Heart left ventricle (tissue), 13 donors: Measurements from ENCODE around the gene CLCN6.

Source experiments
- POLR2A ChIP-seq, 2 donors: fragments of 450-650 bp; IDR thresholded peaks; one replicate each; pipeline ENCODE4 v1.6.1; 2017; ENCODE audit warnings: antibody characterized with exemption in 2 of 2, mild to moderate bottlenecking in 2 of 2, moderate library complexity in 2 of 2
- TF ChIP-seq, protein P1 (sequence below), 12 donors: fragments of 200-600 bp; sonication (generic) in 4 of 12; IDR thresholded peaks; one replicate each; pipeline versions ENCODE4 v1.5.0 to v1.8.0; 2018 to 2022; ENCODE audit warnings: antibody characterized with exemption in 12 of 12, mild to moderate bottlenecking in 5 of 12
- donor health status: ischemic (EF 13 %, LVEDD 7.1; RV severe dilation, severe dysfunction).
- donor health status: DM: no; HTN: yes; CAD: no.
- donor health status: DM: no; HTN: no; CAD: no.
- donor health status: ischemic (EF 25% LVEDD 6.9; RV normal size, moderate dysfunction).
- donor health status: ischemic (EF 25% LVEDD 5.7; RV mildly dilated, moderate dysfunction).
- donor health status: ischemic (EF 35%, LVEDD 5.7; RV mildly dilated, moderate dysfunction).
- donor health status: nonischemic (EF 11% LVEDD 7.7; RV severe dilation, severe dysfunction).
- donor health status: DM: yes; HTN: yes; CAD: no.
- donor health status: PGD.
- donor health status: ischemic (EF 29% LVEDD 5.4; RV normal size, mild dysfunction).
- donor health status: nonischemic (EF 23%, LVEDD 6.1; RV moderate dilation, normal function).

DNA sequence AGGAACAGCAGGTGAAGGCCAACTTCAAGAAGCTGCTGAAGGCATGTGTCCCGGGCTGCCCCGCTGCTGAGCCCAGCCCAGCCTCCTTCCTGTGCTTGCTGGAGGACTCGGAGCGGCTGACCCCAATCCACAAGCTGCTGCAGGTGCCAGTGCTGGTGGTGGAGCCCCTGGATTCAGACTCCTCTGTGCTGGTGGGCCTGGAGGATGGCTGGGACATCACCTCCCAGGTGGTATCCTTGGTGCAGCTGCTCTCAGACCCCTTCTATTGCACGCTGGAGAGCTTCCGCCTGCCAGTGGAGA is 72.8 kb downstream of the CLCN6 start:
- TF ChIP-seq, protein P1, sequence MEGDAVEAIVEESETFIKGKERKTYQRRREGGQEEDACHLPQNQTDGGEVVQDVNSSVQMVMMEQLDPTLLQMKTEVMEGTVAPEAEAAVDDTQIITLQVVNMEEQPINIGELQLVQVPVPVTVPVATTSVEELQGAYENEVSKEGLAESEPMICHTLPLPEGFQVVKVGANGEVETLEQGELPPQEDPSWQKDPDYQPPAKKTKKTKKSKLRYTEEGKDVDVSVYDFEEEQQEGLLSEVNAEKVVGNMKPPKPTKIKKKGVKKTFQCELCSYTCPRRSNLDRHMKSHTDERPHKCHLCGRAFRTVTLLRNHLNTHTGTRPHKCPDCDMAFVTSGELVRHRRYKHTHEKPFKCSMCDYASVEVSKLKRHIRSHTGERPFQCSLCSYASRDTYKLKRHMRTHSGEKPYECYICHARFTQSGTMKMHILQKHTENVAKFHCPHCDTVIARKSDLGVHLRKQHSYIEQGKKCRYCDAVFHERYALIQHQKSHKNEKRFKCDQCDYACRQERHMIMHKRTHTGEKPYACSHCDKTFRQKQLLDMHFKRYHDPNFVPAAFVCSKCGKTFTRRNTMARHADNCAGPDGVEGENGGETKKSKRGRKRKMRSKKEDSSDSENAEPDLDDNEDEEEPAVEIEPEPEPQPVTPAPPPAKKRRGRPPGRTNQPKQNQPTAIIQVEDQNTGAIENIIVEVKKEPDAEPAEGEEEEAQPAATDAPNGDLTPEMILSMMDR (IDR thresholded peaks at IDR 0.05) = no peak
- no peak for TF ChIP-seq POLR2A (IDR thresholded peaks at IDR 0.05)
